ENCODE data around the gene DAB2IP.

DAB2IP gene

GRCh38 chr9:121827251-121827967 is 176.0 kb downstream of the DAB2IP start:
- TF ChIP-seq, protein P1, sequence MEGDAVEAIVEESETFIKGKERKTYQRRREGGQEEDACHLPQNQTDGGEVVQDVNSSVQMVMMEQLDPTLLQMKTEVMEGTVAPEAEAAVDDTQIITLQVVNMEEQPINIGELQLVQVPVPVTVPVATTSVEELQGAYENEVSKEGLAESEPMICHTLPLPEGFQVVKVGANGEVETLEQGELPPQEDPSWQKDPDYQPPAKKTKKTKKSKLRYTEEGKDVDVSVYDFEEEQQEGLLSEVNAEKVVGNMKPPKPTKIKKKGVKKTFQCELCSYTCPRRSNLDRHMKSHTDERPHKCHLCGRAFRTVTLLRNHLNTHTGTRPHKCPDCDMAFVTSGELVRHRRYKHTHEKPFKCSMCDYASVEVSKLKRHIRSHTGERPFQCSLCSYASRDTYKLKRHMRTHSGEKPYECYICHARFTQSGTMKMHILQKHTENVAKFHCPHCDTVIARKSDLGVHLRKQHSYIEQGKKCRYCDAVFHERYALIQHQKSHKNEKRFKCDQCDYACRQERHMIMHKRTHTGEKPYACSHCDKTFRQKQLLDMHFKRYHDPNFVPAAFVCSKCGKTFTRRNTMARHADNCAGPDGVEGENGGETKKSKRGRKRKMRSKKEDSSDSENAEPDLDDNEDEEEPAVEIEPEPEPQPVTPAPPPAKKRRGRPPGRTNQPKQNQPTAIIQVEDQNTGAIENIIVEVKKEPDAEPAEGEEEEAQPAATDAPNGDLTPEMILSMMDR (conservative IDR thresholded peaks at IDR 0.05): no peak
- no peak for TF ChIP-seq ZFX (IDR thresholded peaks at IDR 0.05)
- H3K27ac ChIP-seq: no peak overlapping the region

DNA sequence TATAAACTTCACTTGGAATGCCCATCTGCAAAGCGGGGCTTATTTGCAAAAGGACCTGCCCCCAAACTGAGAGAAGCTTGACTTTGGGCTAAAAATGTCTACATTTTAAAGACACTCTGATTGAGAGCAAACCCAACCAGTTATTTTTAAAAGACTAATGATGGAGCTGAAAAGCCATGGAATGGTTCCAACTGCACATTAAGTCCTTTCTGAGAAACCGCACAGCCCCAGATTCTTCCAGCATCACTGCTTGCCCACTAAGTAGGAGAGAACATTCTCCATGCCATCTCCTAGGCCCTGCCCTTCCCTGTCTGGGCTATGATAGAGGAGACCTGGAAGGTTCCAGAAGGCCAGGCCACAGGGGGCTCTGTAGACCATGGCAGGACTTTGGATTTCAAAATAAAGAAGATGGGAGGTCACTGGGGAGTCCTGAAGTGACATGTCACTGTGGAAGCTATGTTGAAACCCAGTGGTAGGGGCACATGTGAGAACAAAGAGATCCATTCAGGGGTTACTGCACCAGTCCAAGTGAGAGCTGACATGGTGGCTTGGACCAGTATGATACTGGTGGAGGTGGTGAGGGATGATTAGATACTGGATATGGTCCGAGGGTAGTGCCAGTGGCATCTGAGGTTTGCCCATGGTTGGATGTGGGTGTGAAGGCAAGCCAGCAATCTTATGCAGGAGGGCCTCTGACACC is 179.2 kb downstream of the DAB2IP start:
- H3K27ac ChIP-seq: no peak overlapping the region
- TF ChIP-seq, protein P1 (conservative IDR thresholded peaks at IDR 0.05): no peak
- TF ChIP-seq ZFX (IDR thresholded peaks at IDR 0.05): no peak

DNA sequence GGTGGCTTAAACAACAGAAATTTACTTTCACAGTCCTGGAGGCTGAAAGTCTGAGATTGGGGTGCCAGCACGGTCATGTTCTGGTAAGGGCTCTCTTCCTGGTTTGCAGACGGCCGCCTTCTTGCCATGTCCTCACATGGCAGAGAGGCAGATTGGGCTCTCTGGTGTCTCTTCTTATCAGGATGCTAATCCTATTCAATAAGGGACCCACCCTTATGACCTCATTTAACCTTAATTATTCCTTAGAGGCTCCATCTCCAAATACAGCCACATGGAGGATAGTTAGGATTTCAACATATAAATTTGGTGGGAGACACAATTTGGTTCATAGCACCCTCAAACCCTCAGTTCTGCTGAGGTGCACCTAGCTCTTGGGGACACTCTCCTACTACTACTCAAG is 180.4 kb downstream of the DAB2IP start:
- no peak overlapping the region for H3K27ac ChIP-seq
- TF ChIP-seq, protein P1 (conservative IDR thresholded peaks at IDR 0.05): no peak

GRCh38 chr9:121833061-121833460 is 181.6 kb downstream of the DAB2IP start:
- no peak for TF ChIP-seq ZFX (IDR thresholded peaks at IDR 0.05)
- TF ChIP-seq, protein P1 (conservative IDR thresholded peaks at IDR 0.05): no peak
- H3K27ac ChIP-seq: no peak overlapping the region
